Measurements from ENCODE around the gene KLK3. TPM values are rescaled to one million over a fixed set of nuclear protein-coding genes. Genes with fewer than 3 reads are reported as not detected.

The KLK3 gene
- total and polyA plus RNA-seq, 5 donors from 2014 or later, result not detected

DNA sequence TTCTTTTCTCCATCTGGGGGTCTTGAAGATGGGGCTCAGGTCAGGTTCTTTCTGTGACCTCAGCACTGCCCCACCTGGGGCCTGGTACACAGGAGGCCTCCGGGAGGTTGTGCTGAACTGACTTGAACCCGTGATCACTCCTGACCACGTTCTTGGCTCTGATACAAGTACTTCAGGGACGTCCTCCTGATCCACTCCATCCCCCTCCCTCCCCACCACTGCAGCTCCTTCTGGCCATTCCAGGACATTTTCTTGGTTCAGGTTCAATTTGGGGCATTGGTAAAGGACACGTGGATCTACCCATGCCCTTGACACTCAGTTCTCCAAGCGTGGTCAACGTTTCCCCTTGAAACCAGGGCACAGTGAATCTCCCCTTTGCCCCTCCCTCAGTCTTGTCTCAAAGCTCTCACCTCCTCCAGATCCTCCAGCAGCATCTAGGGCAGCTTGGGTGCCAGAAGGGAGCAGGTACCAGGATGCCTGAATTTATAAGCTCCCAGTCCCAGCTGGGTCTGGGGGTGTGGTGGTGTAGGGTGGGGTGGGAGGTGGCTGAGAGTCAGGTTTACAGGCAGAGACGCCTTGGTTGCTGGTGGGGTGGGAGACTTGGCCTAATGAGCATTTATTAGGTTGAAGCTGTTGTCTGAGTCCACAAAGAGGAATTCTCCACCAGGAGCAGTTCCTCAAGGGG is 21.5 kb upstream of the KLK3 start, which contains the start of gene KLK15:
TSS of gene KLK15 (minus strand) at position 458 of the 685 bp plus-strand sequence. CDS start 2,082 bp downstream, outside the sequence.
- no peak within 1 kb of the TSS for H3K27ac Mint-ChIP-seq
- Histone ChIP-seq H3K4me3 (ENCODE audit: low read depth, low read length) (no peak within 1 kb of the TSS), H3K4me1 (ENCODE audit: control insufficient read depth, insufficient read depth, low read length, poor library complexity, severe bottlenecking) (peaks cover 15% of the 10 kb centered on the region), H3K27ac (ENCODE audit: insufficient read depth, low read length, poor library complexity, severe bottlenecking) (no peak within 1 kb of the TSS), H3K36me3 (ENCODE audit: control insufficient read depth, insufficient read depth, low read length) (no peaks in the 10 kb centered on the region), H3K9me3 (ENCODE audit: control insufficient read depth in 2 of 2, low read length in 2 of 2) (no peaks in the 10 kb centered on the region), H3K27me3 (ENCODE audit: control insufficient read depth, insufficient read depth, low read length) (no peaks in the 10 kb centered on the region)
- H3K4me3 Mint-ChIP-seq, result peak within 1 kb of the TSS in 2 of 4 donors; percentile 31 to 51
- no peak for ATAC-seq (ENCODE audit: low read depth in 2 of 2)
- no peak for DNase-seq
- peaks cover 0 to 4% (median 0%) of the 10 kb centered on the region in 7 donors for H3K9me3 Mint-ChIP-seq
- H3K4me1 Mint-ChIP-seq, result peaks cover 0 to 18% (median 10%) of the 10 kb centered on the region in 4 donors
- H3K27me3 Mint-ChIP-seq, result peaks cover 55% of the 10 kb centered on the region
- no peaks in the 10 kb centered on the region for H3K36me3 Mint-ChIP-seq

DNA sequence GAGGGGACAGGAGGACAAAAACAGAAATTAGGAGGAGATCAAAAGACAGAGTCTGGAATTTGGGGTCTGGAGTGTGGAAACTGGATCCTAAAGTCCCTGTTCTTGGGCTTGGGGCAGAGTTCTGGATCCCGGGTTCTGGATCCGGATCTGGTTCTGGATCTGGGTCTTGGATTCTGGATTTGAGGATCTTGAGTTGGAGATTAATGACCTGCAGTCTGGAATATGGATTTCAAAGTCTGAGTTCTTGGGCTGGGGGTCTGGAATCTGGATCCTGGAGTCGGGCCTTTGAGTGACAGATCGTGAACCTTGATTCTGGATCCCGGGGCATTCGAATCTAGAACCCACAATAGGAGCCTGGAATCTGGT is 20.9 kb upstream of the KLK3 start:
- peak overlapping the region in 2 of 4 donors; percentile 31 to 51 for H3K4me3 Mint-ChIP-seq

DNA sequence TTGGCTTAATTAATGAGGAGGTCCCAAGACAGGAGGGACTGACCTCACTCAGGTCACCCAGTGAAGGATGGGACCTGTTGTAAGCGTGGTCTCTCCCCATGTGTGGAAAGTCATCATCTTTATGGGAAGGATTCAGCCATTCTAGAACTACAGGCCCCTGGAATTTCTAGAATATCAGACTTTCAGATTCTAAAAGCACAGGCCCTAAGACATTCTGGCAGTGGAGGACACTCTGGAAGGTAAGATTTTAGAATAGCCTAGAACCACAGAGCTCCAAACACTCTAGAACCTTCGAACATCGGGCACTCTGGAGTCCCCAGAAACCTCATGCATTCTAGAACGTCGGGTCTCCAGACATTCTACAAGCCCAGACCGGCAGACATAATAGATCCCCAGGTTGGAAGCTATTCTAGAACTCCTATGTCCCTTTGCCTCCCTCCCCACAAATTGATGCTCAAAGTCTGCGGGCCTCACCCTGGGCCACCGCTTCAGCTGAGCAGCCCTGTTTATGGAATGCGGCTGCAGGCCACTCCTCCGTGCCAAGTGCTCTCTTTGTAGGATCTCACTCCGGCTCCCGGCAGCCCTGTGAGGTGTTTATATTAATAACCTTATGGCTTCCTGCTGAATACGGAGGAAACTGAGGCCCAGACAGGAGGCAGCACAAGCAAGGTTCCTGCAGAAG is 19.5 kb upstream of the KLK3 start:
- peak overlapping the region; percentile 74 to 93 (median 86) for H3K4me3 Mint-ChIP-seq
- DNase-seq, result no peak
- Histone ChIP-seq H3K4me3 (ENCODE audit: low read depth, low read length) (peak overlapping the region; percentile 51), H3K4me1 (ENCODE audit: control insufficient read depth, insufficient read depth, low read length, poor library complexity, severe bottlenecking) (peaks cover 15% of the 10 kb centered on the region), H3K36me3 (ENCODE audit: control insufficient read depth, insufficient read depth, low read length) (no peaks in the 10 kb centered on the region), H3K9me3 (ENCODE audit: control insufficient read depth in 2 of 2, low read length in 2 of 2) (no peaks in the 10 kb centered on the region), H3K27ac (ENCODE audit: insufficient read depth, low read length, poor library complexity, severe bottlenecking) (no peak overlapping the region), H3K27me3 (ENCODE audit: control insufficient read depth, insufficient read depth, low read length) (no peaks in the 10 kb centered on the region)
- peaks cover 0 to 4% (median 0%) of the 10 kb centered on the region in 7 donors for H3K9me3 Mint-ChIP-seq
- H3K36me3 Mint-ChIP-seq, result no peaks in the 10 kb centered on the region
- ATAC-seq (ENCODE audit: low read depth in 2 of 2), result no peak
- no peak overlapping the region for H3K27ac Mint-ChIP-seq
- peaks cover 48% of the 10 kb centered on the region for H3K27me3 Mint-ChIP-seq
- peaks cover 0 to 18% (median 11%) of the 10 kb centered on the region in 4 donors for H3K4me1 Mint-ChIP-seq

More for the DNA sequence above, 20.9 kb upstream of the KLK3 start:
- peaks cover 0 to 18% (median 11%) of the 10 kb centered on the region in 4 donors for H3K4me1 Mint-ChIP-seq
- peaks cover 0 to 4% (median 0%) of the 10 kb centered on the region in 7 donors for H3K9me3 Mint-ChIP-seq
- no peak for ATAC-seq (ENCODE audit: low read depth in 2 of 2)
- peaks cover 55% of the 10 kb centered on the region for H3K27me3 Mint-ChIP-seq
- Histone ChIP-seq H3K27ac (ENCODE audit: insufficient read depth, low read length, poor library complexity, severe bottlenecking) (no peak overlapping the region), H3K4me3 (ENCODE audit: low read depth, low read length) (no peak overlapping the region), H3K9me3 (ENCODE audit: control insufficient read depth in 2 of 2, low read length in 2 of 2) (no peaks in the 10 kb centered on the region), H3K4me1 (ENCODE audit: control insufficient read depth, insufficient read depth, low read length, poor library complexity, severe bottlenecking) (peaks cover 15% of the 10 kb centered on the region), H3K36me3 (ENCODE audit: control insufficient read depth, insufficient read depth, low read length) (no peaks in the 10 kb centered on the region), H3K27me3 (ENCODE audit: control insufficient read depth, insufficient read depth, low read length) (no peaks in the 10 kb centered on the region)
- no peak for DNase-seq
- H3K27ac Mint-ChIP-seq, result no peak overlapping the region
- H3K36me3 Mint-ChIP-seq, result no peaks in the 10 kb centered on the region

DNA sequence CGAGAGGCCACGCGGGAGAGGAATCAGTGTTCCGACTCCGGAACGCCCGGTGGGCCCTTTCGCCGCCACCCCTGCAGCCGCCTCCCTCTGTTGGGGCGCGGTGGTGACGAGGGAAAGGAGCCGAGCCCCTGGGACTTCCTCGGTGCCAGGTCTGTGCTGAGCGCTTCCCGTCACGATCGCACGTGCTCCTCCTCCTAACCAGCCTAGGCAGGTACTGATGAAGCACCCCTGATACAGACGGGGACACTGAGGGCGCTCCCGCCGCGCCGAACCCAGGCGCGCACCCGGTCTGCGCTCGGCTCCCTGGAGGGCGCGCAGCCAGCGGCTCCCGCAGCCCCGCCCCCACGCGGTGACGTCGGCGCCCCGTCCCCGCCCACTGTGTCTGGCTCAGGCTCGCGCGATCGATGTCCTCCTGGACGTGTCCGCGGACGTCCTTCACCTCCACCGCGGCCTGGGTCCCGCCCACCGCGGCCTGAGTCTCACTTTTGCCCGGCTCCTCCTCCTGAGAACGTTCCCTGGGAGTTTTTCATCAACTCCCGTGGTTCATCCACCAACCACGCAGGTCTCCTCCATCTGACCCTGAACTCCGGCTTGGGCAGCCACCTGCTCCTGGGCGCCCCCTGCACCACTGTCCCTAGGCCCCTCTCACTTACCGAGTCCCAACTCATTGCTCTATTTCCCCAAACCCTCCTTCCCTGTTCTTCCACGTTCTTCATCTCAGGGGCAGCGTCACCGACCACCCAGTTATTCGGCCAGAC is 18.8 kb upstream of the KLK3 start:
- H3K27ac ChIP-seq (ENCODE audit: insufficient read depth, low read length, poor library complexity, severe bottlenecking), result no peak overlapping the region
- Mint-ChIP-seq H3K27ac (peak overlapping the region in 1 of 3 donors; percentile 46), H3K27me3 (peaks cover 43% of the 10 kb centered on the region), H3K4me1 (peaks cover 0 to 18% (median 11%) of the 10 kb centered on the region in 4 donors), H3K4me3 (peak overlapping the region; percentile 81 to 96 (median 90)), H3K36me3 (no peaks in the 10 kb centered on the region), H3K9me3 (peaks cover 0 to 3% (median 0%) of the 10 kb centered on the region in 7 donors)
- H3K4me1 ChIP-seq (ENCODE audit: control insufficient read depth, insufficient read depth, low read length, poor library complexity, severe bottlenecking), result peaks cover 15% of the 10 kb centered on the region
- H3K4me3 ChIP-seq (ENCODE audit: low read depth, low read length), result peak overlapping the region; percentile 51
- no peaks in the 10 kb centered on the region for H3K27me3 ChIP-seq (ENCODE audit: control insufficient read depth, insufficient read depth, low read length)
- ATAC-seq (ENCODE audit: low read depth in 2 of 2), result peak; percentile 58 to 82
- H3K9me3 ChIP-seq (ENCODE audit: control insufficient read depth in 2 of 2, low read length in 2 of 2), result no peaks in the 10 kb centered on the region
- peak; percentile 50 to 66 (median 51) for DNase-seq
- H3K36me3 ChIP-seq (ENCODE audit: control insufficient read depth, insufficient read depth, low read length), result no peaks in the 10 kb centered on the region

DNA sequence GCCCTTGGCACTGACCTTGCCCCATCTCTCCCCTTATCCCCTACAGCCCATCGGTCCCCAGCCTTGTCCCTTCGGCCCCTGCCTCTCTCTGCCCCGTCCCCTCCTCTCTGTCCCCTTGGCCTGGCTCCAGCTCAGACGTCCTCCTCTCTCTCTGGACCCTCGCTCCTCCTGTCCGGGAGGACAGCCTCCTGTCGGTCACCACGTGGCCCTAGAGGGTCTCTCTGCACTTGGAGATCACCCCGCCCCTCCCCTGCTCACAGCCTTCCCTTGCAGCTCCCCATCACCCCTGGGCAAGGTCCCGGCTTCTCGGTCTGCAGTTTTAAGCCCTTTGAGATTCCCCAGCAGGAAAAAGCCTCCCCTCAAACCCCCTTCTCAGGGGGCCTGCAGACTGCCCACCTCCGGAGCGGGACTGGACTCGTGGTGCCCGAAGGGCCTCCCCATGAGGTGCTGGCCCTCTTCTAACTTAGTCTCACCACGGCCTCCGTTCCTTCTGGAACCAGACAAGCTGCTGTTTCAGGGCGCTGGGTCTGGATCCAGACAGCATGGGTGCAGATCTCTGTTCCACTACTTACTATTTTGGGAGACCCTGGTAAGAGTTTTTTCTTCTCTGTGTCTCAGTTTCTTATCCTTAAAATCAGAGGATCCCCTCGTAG is 18.0 kb upstream of the KLK3 start:
- Histone ChIP-seq H3K27me3 (ENCODE audit: control insufficient read depth, insufficient read depth, low read length) (no peaks in the 10 kb centered on the region), H3K4me3 (ENCODE audit: low read depth, low read length) (no peak overlapping the region), H3K9me3 (ENCODE audit: control insufficient read depth in 2 of 2, low read length in 2 of 2) (no peaks in the 10 kb centered on the region), H3K4me1 (ENCODE audit: control insufficient read depth, insufficient read depth, low read length, poor library complexity, severe bottlenecking) (peaks cover 15% of the 10 kb centered on the region), H3K27ac (ENCODE audit: insufficient read depth, low read length, poor library complexity, severe bottlenecking) (no peak overlapping the region), H3K36me3 (ENCODE audit: control insufficient read depth, insufficient read depth, low read length) (no peaks in the 10 kb centered on the region)
- no peak for ATAC-seq (ENCODE audit: low read depth in 2 of 2)
- Mint-ChIP-seq H3K36me3 (no peaks in the 10 kb centered on the region), H3K27me3 (peaks cover 40% of the 10 kb centered on the region), H3K4me1 (peaks cover 0 to 18% (median 11%) of the 10 kb centered on the region in 4 donors), H3K9me3 (peaks cover 0 to 2% (median 0%) of the 10 kb centered on the region in 7 donors), H3K4me3 (peak overlapping the region; percentile 81 to 96 (median 90)), H3K27ac (no peak overlapping the region)
- DNase-seq, result no peak

DNA sequence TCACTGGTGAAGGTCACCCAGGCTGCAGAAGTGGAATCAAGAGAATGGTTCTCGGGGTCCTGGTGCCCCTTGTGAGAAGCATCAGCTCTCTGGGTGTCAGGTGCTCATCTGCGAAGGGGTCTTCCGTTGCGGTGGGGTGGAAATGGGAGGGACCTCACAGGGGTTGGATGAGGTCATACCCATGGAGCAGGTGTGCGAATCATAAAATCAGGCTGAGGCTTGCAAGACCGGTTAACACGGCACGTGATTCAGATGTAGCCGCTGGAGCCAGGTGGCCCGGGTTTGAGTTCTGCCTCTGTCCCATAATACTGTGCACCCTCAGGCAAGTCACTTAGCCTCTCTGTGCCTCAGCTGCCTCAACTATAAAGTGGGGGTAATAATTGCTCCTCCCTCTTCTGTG is 17.4 kb upstream of the KLK3 start:
- no peaks in the 10 kb centered on the region for H3K36me3 ChIP-seq (ENCODE audit: control insufficient read depth, insufficient read depth, low read length)
- no peak overlapping the region for H3K27ac ChIP-seq (ENCODE audit: insufficient read depth, low read length, poor library complexity, severe bottlenecking)
- no peaks in the 10 kb centered on the region for H3K27me3 ChIP-seq (ENCODE audit: control insufficient read depth, insufficient read depth, low read length)
- peaks cover 0 to 18% (median 11%) of the 10 kb centered on the region in 4 donors for H3K4me1 Mint-ChIP-seq
- H3K27ac Mint-ChIP-seq, result no peak overlapping the region
- peaks cover 40% of the 10 kb centered on the region for H3K27me3 Mint-ChIP-seq
- ATAC-seq (ENCODE audit: low read depth in 2 of 2), result no peak
- H3K4me3 Mint-ChIP-seq, result peak overlapping the region; percentile 13 to 88 (median 68)
- no peaks in the 10 kb centered on the region for H3K36me3 Mint-ChIP-seq
- H3K9me3 ChIP-seq (ENCODE audit: control insufficient read depth in 2 of 2, low read length in 2 of 2), result no peaks in the 10 kb centered on the region
- peaks cover 15% of the 10 kb centered on the region for H3K4me1 ChIP-seq (ENCODE audit: control insufficient read depth, insufficient read depth, low read length, poor library complexity, severe bottlenecking)
- peaks cover 0 to 4% (median 2%) of the 10 kb centered on the region in 7 donors for H3K9me3 Mint-ChIP-seq
- H3K4me3 ChIP-seq (ENCODE audit: low read depth, low read length), result no peak overlapping the region
- no peak for DNase-seq

DNA sequence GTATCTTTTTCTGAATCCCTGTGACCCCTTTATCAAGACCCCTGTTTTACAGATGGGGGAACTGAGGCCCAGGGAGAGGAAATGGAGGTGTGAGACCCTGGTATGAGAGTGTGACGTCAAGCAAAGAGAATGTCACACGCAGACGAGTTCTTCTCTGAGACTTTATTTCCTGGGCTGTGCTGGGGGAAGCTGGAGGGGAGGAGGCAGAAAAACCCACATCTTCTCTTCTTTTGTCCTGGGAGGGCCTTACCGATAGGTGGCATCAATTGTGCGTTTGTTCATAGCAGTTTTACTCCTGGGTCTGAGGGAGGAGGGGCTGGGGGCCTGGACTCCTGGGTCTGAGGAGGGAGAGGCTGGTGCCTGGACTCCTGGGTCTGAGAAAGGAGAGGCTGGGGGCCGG is 16.5 kb upstream of the KLK3 start:
- peak overlapping the region in 1 of 4 donors; percentile 61 for H3K4me3 Mint-ChIP-seq
- Histone ChIP-seq H3K36me3 (ENCODE audit: control insufficient read depth, insufficient read depth, low read length) (no peaks in the 10 kb centered on the region), H3K27ac (ENCODE audit: insufficient read depth, low read length, poor library complexity, severe bottlenecking) (no peak overlapping the region), H3K4me3 (ENCODE audit: low read depth, low read length) (no peak overlapping the region), H3K27me3 (ENCODE audit: control insufficient read depth, insufficient read depth, low read length) (no peaks in the 10 kb centered on the region), H3K4me1 (ENCODE audit: control insufficient read depth, insufficient read depth, low read length, poor library complexity, severe bottlenecking) (peaks cover 15% of the 10 kb centered on the region), H3K9me3 (ENCODE audit: control insufficient read depth in 2 of 2, low read length in 2 of 2) (peaks cover 0 to under 1% of the 10 kb centered on the region in 2 experiments)
- no peak for ATAC-seq (ENCODE audit: low read depth in 2 of 2)
- DNase-seq, result peak in 1 of 3 donors; percentile 23
- no peaks in the 10 kb centered on the region for H3K36me3 Mint-ChIP-seq
- H3K27ac Mint-ChIP-seq, result no peak overlapping the region
- peaks cover 36% of the 10 kb centered on the region for H3K27me3 Mint-ChIP-seq
- H3K9me3 Mint-ChIP-seq, result peaks cover 0 to 8% (median 2%) of the 10 kb centered on the region in 7 donors
- peaks cover 0 to 18% (median 11%) of the 10 kb centered on the region in 4 donors for H3K4me1 Mint-ChIP-seq

All from CD4-positive, CD25-positive, alpha-beta regulatory T cell (primary cell).